ENCODE data around the gene TMEM183A. TPM values are rescaled to one million over a fixed set of nuclear protein-coding genes. Genes with fewer than 3 reads are reported as not detected.

TMEM183A gene
- total RNA-seq, 1 donor from 2014 or later: 76.5 TPM

DNA sequence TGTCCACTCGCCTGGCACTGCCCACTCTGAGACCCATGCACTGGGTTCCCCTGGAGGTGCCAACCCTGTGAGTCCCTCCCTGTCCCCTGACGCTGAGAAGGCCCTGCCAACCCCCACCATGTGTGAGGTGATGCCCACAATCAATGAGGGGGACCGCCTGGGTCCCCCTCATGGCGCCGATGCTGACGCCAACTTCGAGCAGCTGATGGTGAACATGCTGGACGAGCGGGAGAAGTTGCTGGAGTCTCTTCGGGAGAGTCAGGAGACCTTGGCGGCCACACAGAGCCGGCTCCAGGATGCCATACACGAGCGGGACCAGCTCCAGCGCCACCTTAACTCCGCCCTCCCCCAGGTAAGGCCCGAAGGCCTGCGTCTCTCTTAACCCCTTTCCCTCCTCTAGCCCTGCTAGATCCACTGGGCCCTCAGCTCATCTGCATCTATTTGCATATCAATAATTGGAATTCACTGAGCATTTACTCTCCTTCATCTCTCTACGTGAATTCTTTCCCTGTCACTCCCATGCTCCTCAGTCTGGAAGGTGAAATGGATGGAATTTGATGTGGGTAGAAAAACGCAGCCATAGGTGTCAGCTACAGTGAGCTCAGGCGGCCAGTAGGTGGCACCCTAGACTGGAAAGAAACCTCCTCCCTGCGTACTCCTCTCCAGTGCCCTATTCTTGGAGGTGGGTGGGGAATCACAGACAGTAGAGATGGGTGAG, 31.9 kb downstream of the TMEM183A start:
- Mint-ChIP-seq H3K4me1 (peaks cover 4% of the 10 kb centered on the region), H3K9me3 (no peaks in the 10 kb centered on the region), H3K27me3 (ENCODE audit: low read depth) (peaks cover 2% of the 10 kb centered on the region), H3K4me3 (no peak overlapping the region), H3K27ac (ENCODE audit: unreplicated experiment) (no peak overlapping the region), H3K36me3 (ENCODE audit: low read depth) (no peaks in the 10 kb centered on the region)
- peak; percentile 76 for DNase-seq (ENCODE audit: low read depth, low spot score)
- TF ChIP-seq, protein P1, sequence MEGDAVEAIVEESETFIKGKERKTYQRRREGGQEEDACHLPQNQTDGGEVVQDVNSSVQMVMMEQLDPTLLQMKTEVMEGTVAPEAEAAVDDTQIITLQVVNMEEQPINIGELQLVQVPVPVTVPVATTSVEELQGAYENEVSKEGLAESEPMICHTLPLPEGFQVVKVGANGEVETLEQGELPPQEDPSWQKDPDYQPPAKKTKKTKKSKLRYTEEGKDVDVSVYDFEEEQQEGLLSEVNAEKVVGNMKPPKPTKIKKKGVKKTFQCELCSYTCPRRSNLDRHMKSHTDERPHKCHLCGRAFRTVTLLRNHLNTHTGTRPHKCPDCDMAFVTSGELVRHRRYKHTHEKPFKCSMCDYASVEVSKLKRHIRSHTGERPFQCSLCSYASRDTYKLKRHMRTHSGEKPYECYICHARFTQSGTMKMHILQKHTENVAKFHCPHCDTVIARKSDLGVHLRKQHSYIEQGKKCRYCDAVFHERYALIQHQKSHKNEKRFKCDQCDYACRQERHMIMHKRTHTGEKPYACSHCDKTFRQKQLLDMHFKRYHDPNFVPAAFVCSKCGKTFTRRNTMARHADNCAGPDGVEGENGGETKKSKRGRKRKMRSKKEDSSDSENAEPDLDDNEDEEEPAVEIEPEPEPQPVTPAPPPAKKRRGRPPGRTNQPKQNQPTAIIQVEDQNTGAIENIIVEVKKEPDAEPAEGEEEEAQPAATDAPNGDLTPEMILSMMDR (conservative IDR thresholded peaks at IDR 0.05): peak; percentile 94

DNA sequence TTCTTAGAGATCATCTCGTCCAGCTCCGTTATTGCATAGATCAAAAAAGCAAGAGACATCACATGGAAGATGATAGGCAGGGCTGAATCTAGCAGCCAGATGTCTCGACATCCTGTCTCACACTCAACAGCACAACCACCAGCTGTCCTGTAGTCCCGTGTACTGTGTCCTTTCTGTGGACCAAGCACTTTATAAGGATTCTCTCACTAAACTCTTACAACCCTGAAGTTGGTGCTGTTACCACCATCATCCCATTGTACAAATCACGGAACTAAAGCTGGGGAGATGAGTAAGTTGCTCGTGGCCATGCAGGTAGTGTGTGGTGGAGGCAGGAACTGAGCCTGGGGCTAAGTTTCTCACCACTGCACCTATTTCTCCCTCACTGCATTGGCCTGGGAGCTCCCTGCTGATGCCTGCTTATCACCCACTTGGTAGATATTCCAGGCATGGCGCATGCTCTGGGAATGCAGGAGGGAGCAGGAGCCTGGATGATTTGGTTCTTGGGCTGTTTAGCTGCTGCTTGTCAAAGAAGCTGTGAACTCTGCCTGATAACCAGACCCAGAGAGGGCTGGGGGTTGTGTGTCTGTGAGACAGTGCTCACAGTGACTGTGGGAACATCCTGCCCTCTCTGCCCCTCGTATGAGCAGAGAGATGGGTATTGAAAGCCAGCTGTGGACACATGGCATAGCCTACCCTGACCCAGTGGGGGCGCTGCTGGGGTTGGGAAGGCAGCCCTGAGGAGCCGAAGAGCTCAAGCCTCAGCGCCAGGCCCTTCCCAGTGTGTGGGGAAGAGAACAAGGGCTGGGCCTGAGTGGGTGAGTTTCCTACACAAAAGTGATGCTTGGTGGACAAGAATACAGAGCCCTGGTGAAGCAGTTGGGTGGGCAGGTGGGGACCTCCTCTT, 32.7 kb downstream of the TMEM183A start:
- Mint-ChIP-seq H3K27ac (ENCODE audit: unreplicated experiment) (no peak overlapping the region), H3K9me3 (no peaks in the 10 kb centered on the region), H3K27me3 (ENCODE audit: low read depth) (peaks cover 2% of the 10 kb centered on the region), H3K36me3 (ENCODE audit: low read depth) (no peaks in the 10 kb centered on the region), H3K4me3 (no peak overlapping the region), H3K4me1 (peaks cover 5% of the 10 kb centered on the region)
- TF ChIP-seq, protein P1 (conservative IDR thresholded peaks at IDR 0.05): peak; percentile 27
- peak; percentile 21 for DNase-seq (ENCODE audit: low read depth, low spot score)

DNA sequence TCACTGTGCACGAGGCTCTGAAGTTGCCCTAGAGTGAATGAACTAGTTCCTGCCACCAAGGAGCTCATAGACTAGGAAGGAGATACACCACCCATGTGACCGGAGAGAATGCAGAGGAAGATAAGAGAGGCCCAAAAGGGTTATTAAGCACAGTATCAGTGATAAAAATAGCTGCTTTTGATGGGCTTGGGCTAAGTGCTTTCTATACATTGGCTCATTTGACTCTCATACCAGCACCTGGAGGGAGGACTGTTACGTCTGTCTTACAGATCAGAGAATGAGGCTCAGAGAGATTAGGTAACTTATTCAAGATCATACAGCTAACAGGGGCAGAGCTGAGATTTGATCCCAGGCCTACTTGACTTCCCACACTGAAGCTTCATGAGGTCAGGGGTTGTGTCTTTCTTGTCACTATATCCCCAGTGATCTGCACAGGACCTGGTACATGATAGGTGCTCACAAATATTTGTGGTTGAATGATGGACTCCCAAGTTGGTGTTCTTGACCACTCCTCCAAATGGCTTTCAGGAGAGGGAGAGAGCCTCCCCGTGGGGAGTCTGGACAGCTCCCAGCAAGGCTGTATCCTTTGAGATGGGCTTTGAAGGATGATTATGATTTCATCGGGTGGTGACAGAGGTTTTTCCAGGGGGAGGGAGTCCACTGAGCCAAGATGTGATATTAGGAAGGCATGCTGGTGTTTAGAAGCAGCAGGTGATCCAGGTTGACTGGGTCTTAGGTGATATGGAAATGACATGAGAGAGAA, 33.5 kb downstream of the TMEM183A start:
- Mint-ChIP-seq H3K36me3 (ENCODE audit: low read depth) (no peaks in the 10 kb centered on the region), H3K9me3 (no peaks in the 10 kb centered on the region), H3K27ac (ENCODE audit: unreplicated experiment) (no peak overlapping the region), H3K27me3 (ENCODE audit: low read depth) (peaks cover 2% of the 10 kb centered on the region), H3K4me1 (peaks cover 8% of the 10 kb centered on the region), H3K4me3 (no peak overlapping the region)
- TF ChIP-seq, protein P1 (conservative IDR thresholded peaks at IDR 0.05): no peak
- no peak for DNase-seq (ENCODE audit: low read depth, low spot score)

DNA sequence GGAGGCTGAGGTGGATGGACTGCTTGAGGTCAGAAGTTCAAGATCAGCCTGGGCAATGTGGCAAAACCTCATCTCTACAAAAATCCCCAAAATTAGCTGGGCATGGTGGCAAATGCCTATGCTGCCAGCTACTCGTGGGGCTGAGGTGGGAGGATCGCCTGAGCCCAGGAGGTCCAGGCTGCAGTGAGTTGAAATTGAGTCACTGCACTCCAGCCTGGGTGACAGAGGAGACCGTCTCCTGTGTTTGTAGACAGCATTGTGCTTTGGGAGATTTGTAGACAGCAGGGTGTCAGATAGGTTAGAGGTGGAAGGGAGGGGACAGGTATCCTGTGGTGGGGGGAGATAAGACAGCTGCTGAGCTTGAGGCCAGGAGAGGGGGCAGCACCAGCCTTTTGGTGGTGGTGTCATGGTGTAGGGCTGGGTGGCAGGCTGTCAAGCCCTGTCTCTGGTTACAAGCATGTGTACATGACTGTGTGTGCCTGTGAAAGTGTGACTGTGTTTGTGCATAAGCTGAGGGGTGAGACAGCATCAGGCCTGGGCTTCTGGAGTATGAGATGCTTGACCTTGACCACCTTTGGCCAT, 34.3 kb downstream of the TMEM183A start:
- Mint-ChIP-seq H3K4me1 (peaks cover 8% of the 10 kb centered on the region), H3K36me3 (ENCODE audit: low read depth) (no peaks in the 10 kb centered on the region), H3K4me3 (no peak overlapping the region), H3K27ac (ENCODE audit: unreplicated experiment) (no peak overlapping the region), H3K27me3 (ENCODE audit: low read depth) (peaks cover 2% of the 10 kb centered on the region), H3K9me3 (no peaks in the 10 kb centered on the region)
- DNase-seq (ENCODE audit: low read depth, low spot score): no peak
- TF ChIP-seq, protein P1 (conservative IDR thresholded peaks at IDR 0.05): no peak

Measured in neural crest cell (in vitro differentiated cells).